Measurements from ENCODE around the gene ATP2C2. TPM values are rescaled to one million over a fixed set of nuclear protein-coding genes. Genes with fewer than 3 reads are reported as not detected.

The ATP2C2 gene
- total and polyA plus RNA-seq, 2 of the 8 experiments (the other 6 are each of a cell fraction or from before 2014, with no cell fraction given), result 1.2 to 2.8 TPM

DNA sequence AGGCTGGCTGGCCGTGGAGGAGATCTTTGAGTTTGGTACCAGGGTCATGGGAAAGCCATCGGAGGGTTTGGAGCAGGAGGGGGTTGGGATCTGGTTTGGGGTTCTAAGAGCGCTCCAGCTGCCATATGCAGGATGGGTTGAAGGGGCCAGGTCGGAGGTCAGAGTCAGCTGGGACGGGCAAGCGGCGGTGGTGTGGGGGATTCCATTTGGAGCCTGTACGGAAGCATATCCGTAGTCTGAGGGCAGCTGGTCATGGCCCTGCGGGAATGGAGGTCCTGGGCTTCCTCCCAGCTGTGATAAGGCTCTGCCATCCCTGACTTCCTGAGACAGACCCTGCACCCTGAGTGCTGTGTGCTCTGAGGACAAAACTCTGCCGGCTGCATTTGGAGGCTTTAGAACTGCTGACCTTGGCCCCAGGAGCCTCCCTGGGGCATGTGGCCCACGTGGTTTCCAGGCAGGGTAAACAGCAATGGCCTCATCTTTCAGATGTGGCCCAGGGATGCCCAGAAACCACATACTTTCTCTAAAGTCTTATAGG, 46.5 kb downstream of the ATP2C2 start:
- no peak overlapping the region for H4K5ac ChIP-seq (ENCODE audit: insufficient read length, low read depth, low read length)
- H3K4me3 ChIP-seq (ENCODE audit: extremely low read depth in 1 of 4, insufficient read depth in 2 of 4, low read depth in 3 of 4, low read length in 4 of 4), result no peak overlapping the region
- H2BK120ac ChIP-seq (replicated peaks; ENCODE audit: low read depth, low read length), result no peak overlapping the region
- no peak overlapping the region for H3K27ac ChIP-seq (ENCODE audit: low read depth, low read length)
- H3K18ac ChIP-seq (ENCODE audit: extremely low read depth, low read length), result no peak overlapping the region
- H2BK20ac ChIP-seq (ENCODE audit: low read length), result no peak overlapping the region
- no peak overlapping the region for H2AFZ ChIP-seq (ENCODE audit: low read length)
- DNase-seq (ENCODE audit: low read depth in 1 of 2, low spot score in 2 of 2) (no peak), FAIRE-seq (no peak)
- 87% methylated on average over 11 of the region's 12 CpGs; no CpG with 5 or more reads in 1 of the 2 experiments for whole genome bisulfite sequencing, 2 experiments (ENCODE audit: extremely low coverage in 1 of 2, insufficient coverage in 1 of 2, insufficient read length in 1 of 2, insufficient replicate concordance in 2 of 2, low coverage in 1 of 2, low lambda C conversion rate in 2 of 2, missing lambda C conversion rate in 1 of 2)
- H3K4me1 ChIP-seq (replicated peaks in 1 of 4; ENCODE audit: control insufficient read depth in 3 of 4, insufficient read depth in 4 of 4, low read length in 3 of 4), result no peaks in the 10 kb centered on the region; a peak in 2 of 7 replicates
- no peaks in the 10 kb centered on the region for H3K79me2 ChIP-seq (ENCODE audit: control insufficient read depth in 1 of 2, insufficient read depth in 2 of 2, low read length in 2 of 2)
- ChIA-PET POLR2A (ENCODE audit: partially characterized antibody) (no interaction called here), CTCF (ENCODE audit: partially characterized antibody) (no interaction called here)
- no peaks in the 10 kb centered on the region for H3K9me3 ChIP-seq (ENCODE audit: insufficient read depth in 2 of 2, low read depth in 1 of 2, low read length in 1 of 2)
- H4K8ac ChIP-seq (ENCODE audit: extremely low read depth, insufficient read depth, low read length), result no peak overlapping the region
- no peaks in the 10 kb centered on the region for H3K36me3 ChIP-seq (ENCODE audit: control insufficient read depth in 2 of 4, insufficient read depth in 4 of 4, low read length in 3 of 4)
- no peak overlapping the region for H4K91ac ChIP-seq (replicated peaks; ENCODE audit: insufficient read length, low read length)
- H3K9ac ChIP-seq (replicated peaks in 1 of 4; ENCODE audit: extremely low read depth in 1 of 4, low read depth in 3 of 4, low read length in 3 of 4), result no peak overlapping the region
- no peak overlapping the region for H2BK12ac ChIP-seq (ENCODE audit: low read depth, low read length)
- H2BK5ac ChIP-seq (ENCODE audit: low read depth, low read length), result no peak overlapping the region
- no peaks in the 10 kb centered on the region for H4K20me1 ChIP-seq (replicated peaks in 1 of 2; ENCODE audit: control insufficient read depth in 1 of 2, insufficient read depth in 2 of 2, low read length in 2 of 2)
- no peak overlapping the region for H3K56ac ChIP-seq (replicated peaks; ENCODE audit: insufficient read length, low read depth, low read length)
- no peak overlapping the region for H3K14ac ChIP-seq (ENCODE audit: insufficient read length)
- H2BK15ac ChIP-seq (ENCODE audit: low read length), result no peak overlapping the region
- no peaks in the 10 kb centered on the region for H3K27me3 ChIP-seq (replicated peaks in 1 of 4; ENCODE audit: control insufficient read depth in 3 of 4, extremely low read depth in 1 of 4, insufficient read depth in 3 of 4, low read length in 3 of 4)
- H3K23ac ChIP-seq (ENCODE audit: insufficient read length), result no peak overlapping the region
- H3K23me2 ChIP-seq (ENCODE audit: low read depth, low read length), result peaks cover 3% of the 10 kb centered on the region; the same call in 1 of the 2 replicates
- H2AK5ac ChIP-seq (ENCODE audit: low read depth, low read length), result no peak overlapping the region
- no peak overlapping the region for H3K4ac ChIP-seq (replicated peaks; ENCODE audit: insufficient read length, low read depth, low read length)
- H3K4me2 ChIP-seq (ENCODE audit: insufficient read depth in 1 of 2, low read depth in 2 of 2, low read length in 2 of 2), result no peak overlapping the region
- no peaks in the 10 kb centered on the region for H3K79me1 ChIP-seq (ENCODE audit: low read depth, low read length)
- TF ChIP-seq BACH1 (IDR thresholded peaks at IDR 0.05; ENCODE audit: low read length) (no peak), TCF12 (IDR thresholded peaks at IDR 0.05; ENCODE audit: low read depth, low read length) (no peak), EGR1 (IDR thresholded peaks at IDR 0.05; ENCODE audit: borderline replicate concordance, low read depth, low read length) (no peak), CEBPB (IDR thresholded peaks at IDR 0.05; ENCODE audit: low read depth, low read length) (no peak), SP4 (IDR thresholded peaks at IDR 0.05; ENCODE audit: low read length) (no peak), NRF1 (IDR thresholded peaks at IDR 0.05; ENCODE audit: low read depth, low read length) (no peak), BCL11A (IDR thresholded peaks at IDR 0.05; ENCODE audit: low read depth in 2 of 2, low read length in 2 of 2) (no peak), RXRA (IDR thresholded peaks at IDR 0.05; ENCODE audit: insufficient read depth, low read depth, low read length) (no peak), BRCA1 (IDR thresholded peaks at IDR 0.05; ENCODE audit: low read depth, low read length) (no peak), KDM5A (IDR thresholded peaks at IDR 0.05; ENCODE audit: low read length) (no peak), SRF (IDR thresholded peaks at IDR 0.05; ENCODE audit: low read depth, low read length) (no peak), HDAC2 (IDR thresholded peaks at IDR 0.05; ENCODE audit: borderline replicate concordance in 1 of 2, low read depth in 2 of 2, low read length in 2 of 2) (no peak), RBBP5 (IDR thresholded peaks at IDR 0.05; ENCODE audit: borderline replicate concordance, low read depth, low read length) (no peak)
- TF ChIP-seq, protein P1, sequence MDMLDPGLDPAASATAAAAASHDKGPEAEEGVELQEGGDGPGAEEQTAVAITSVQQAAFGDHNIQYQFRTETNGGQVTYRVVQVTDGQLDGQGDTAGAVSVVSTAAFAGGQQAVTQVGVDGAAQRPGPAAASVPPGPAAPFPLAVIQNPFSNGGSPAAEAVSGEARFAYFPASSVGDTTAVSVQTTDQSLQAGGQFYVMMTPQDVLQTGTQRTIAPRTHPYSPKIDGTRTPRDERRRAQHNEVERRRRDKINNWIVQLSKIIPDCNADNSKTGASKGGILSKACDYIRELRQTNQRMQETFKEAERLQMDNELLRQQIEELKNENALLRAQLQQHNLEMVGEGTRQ (IDR thresholded peaks at IDR 0.05; ENCODE audit: low read length), result no peak

Data from H1 (cell line).